Esophagus squamous epithelium (tissue), 5 donors: Measurements from ENCODE around the gene CHAC2. TPM values are rescaled to one million over a fixed set of nuclear protein-coding genes. Genes with fewer than 3 reads are reported as not detected.

Experiments
- DNase-seq: peaks from one replicate; lab custom pipeline; 2025; lab: John Stamatoyannopoulos, UW
- H3K27ac ChIP-seq, 4 donors: fragments of 200-600 bp; sonication (generic); one replicate each; pipeline ENCODE4 v1.5.1; 2016 to 2019; ENCODE audit warnings: mild to moderate bottlenecking in 1 of 4
- H3K27me3 ChIP-seq, 4 donors: fragments of 200-600 bp; sonication (generic); 1 replicate in 3 of 4; 2 replicates in 1 of 4; pipeline versions ENCODE4 v1.5.1 to v1.6.0; 2017 to 2021; ENCODE audit warnings: antibody characterized with exemption in 1 of 4
- H3K36me3 ChIP-seq, 3 donors: fragments of 200-600 bp; sonication (generic); one replicate each; pipeline ENCODE4 v1.5.1; 2016 to 2019
- H3K4me1 ChIP-seq, 3 donors: fragments of 200-600 bp; sonication (generic); one replicate each; pipeline ENCODE4 v1.5.1; 2017 to 2019
- H3K4me3 ChIP-seq, 4 donors: fragments of 200-600 bp; sonication (generic); 1 replicate in 3 of 4; 2 replicates in 1 of 4; pipeline ENCODE4 v1.5.1; 2016 to 2019; ENCODE audit warnings: mild to moderate bottlenecking in 2 of 4, moderate library complexity in 1 of 4
- H3K9me3 ChIP-seq, 3 donors: fragments of 200-600 bp; sonication (generic); one replicate each; pipeline ENCODE4 v1.5.1; 2016 to 2019
- POLR2A ChIP-seq, 4 donors: fragments of 450-650 bp; IDR thresholded peaks; one replicate each; pipeline ENCODE4 v1.6.1; 2017; ENCODE audit warnings: antibody characterized with exemption in 4 of 4, mild to moderate bottlenecking in 4 of 4, moderate library complexity in 3 of 4
- WGBS, 2 donors: methylation state at CpG; one replicate each; pipeline ENCODE4 v1.1.5; 2018; 5-methylcytosine and 5-hydroxymethylcytosine counted together
- intact Hi-C: fragments of 100-400 bp; cut with DNase I; formaldehyde crosslinking; loops from one replicate; pipeline ENCODE4 v1.15.0; 2022
- total RNA-seq, 4 donors: library from RNA; depleted of rRNA; stranded (reverse); fragments of >200 nt; gene quantifications; one replicate each; pipeline ENCODE4 v1.1.0, GENCODE V29; 2016
- TF ChIP-seq, protein P1 (sequence below), 6 experiments: fragments of 450-650 bp in 4 of 6; fragments of 200-600 bp in 2 of 6; sonication (generic) in 2 of 6; IDR thresholded peaks; one replicate each; pipeline ENCODE4 v1.5.1; 2016 to 2019; ENCODE audit warnings: antibody characterized with exemption in 6 of 6, mild to moderate bottlenecking in 4 of 6, moderate library complexity in 4 of 6
- donor health status: DM: yes; HTN: yes; CAD: no.

Gene CHAC2
- total RNA-seq, 4 donors from 2014 or later: 5.0 to 11.3 (median 8.7) TPM

DNA sequence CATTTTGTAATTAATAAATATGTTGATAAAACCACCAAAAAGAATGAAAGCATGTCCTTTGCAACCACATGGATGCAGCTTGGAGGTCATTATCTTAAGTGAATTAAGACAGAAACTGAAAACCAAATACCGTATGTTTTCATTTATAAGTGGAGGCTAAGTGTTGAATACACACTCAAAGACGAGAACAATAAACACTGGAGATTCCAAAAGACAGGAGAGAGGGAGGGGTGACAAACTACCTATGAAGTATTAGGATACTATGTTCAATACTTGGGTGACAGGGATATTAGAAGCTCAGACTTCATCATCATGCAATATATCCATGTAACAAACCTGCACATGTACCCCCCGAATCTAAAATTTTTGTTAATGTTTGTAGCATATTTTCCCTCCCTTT lies 26.2 kb downstream of the CHAC2 start:
- no peak for DNase-seq
- Histone ChIP-seq H3K36me3 (peaks cover 0 to 48% (median 0%) of the 10 kb centered on the region in 3 donors), H3K4me1 (peaks cover 0 to 1% (median 0%) of the 10 kb centered on the region in 3 donors), H3K9me3 (no peaks in the 10 kb centered on the region), H3K27ac (no peak overlapping the region), H3K27me3 (no peaks in the 10 kb centered on the region), H3K4me3 (no peak overlapping the region)
- WGBS, 2 donors: 78 to 84% methylated on average over 3 of the region's 3 CpGs
- TF ChIP-seq, protein P1, sequence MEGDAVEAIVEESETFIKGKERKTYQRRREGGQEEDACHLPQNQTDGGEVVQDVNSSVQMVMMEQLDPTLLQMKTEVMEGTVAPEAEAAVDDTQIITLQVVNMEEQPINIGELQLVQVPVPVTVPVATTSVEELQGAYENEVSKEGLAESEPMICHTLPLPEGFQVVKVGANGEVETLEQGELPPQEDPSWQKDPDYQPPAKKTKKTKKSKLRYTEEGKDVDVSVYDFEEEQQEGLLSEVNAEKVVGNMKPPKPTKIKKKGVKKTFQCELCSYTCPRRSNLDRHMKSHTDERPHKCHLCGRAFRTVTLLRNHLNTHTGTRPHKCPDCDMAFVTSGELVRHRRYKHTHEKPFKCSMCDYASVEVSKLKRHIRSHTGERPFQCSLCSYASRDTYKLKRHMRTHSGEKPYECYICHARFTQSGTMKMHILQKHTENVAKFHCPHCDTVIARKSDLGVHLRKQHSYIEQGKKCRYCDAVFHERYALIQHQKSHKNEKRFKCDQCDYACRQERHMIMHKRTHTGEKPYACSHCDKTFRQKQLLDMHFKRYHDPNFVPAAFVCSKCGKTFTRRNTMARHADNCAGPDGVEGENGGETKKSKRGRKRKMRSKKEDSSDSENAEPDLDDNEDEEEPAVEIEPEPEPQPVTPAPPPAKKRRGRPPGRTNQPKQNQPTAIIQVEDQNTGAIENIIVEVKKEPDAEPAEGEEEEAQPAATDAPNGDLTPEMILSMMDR (IDR thresholded peaks at IDR 0.05): no peak
- no peak for TF ChIP-seq POLR2A (IDR thresholded peaks at IDR 0.05)
- intact Hi-C loops: no loop called here

DNA sequence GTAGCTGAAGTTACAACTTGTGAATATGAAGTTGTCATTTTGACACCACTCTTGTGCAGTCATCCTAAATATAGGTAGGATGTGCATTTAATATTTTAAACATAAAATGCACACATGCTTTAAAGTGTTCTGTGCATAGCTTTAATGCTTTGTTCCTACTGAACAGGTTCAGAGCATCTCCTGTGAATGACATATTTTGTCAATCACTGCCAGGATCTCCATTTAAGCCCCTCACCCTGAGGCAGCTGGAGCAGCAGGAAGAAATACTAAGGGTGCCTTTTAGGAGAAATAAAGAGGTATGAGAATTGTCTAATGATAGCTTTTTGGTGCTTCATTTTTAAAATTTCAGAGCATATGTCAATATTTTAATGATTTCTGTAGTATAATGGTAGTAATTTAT lies 33.9 kb downstream of the CHAC2 start:
- no peaks in the 10 kb centered on the region for H3K27me3 ChIP-seq
- intact Hi-C loops: no loop called here
- no peak for TF ChIP-seq POLR2A (IDR thresholded peaks at IDR 0.05)
- TF ChIP-seq, protein P1 (IDR thresholded peaks at IDR 0.05): no peak
- DNase-seq: no peak
- H3K4me1 ChIP-seq: no peaks in the 10 kb centered on the region
- H3K9me3 ChIP-seq: no peaks in the 10 kb centered on the region
- peaks cover 0 to 98% (median 3%) of the 10 kb centered on the region in 3 donors for H3K36me3 ChIP-seq
- H3K4me3 ChIP-seq: no peak overlapping the region
- H3K27ac ChIP-seq: no peak overlapping the region

DNA sequence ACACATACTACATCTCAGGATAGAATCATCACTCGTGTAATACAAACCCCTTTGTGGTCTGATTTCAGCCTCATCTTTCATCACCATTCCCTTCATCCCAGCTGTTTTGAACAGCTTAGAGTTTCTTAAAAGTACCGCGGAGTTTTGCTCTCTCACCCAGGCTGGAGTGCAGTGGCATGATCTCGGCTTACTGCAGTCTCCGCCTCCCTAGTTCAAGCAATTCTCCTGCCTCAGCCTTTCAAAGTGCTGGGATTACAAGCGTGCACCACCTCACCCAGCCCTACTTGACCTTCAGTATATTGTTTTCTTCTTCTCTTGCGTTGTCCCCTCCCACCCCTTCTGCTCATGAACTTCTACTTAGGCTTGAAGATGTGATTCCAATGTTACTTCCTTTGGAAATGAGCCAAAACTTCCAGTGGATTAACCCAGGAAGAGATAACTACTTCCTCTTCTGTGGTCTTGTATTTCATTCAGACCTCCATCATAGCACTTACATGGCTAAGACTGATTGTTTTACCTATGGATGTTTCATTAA lies 35.1 kb downstream of the CHAC2 start:
- Histone ChIP-seq H3K9me3 (no peaks in the 10 kb centered on the region), H3K27me3 (no peaks in the 10 kb centered on the region), H3K27ac (no peak overlapping the region), H3K4me1 (no peaks in the 10 kb centered on the region), H3K36me3 (peaks cover 0 to 98% (median 3%) of the 10 kb centered on the region in 3 donors), H3K4me3 (no peak overlapping the region)
- TF ChIP-seq, protein P1 (IDR thresholded peaks at IDR 0.05): no peak
- no peak for DNase-seq
- WGBS, 2 donors: 84 to 91% methylated on average over 7 of the region's 7 CpGs
- intact Hi-C loops: no loop called here

DNA sequence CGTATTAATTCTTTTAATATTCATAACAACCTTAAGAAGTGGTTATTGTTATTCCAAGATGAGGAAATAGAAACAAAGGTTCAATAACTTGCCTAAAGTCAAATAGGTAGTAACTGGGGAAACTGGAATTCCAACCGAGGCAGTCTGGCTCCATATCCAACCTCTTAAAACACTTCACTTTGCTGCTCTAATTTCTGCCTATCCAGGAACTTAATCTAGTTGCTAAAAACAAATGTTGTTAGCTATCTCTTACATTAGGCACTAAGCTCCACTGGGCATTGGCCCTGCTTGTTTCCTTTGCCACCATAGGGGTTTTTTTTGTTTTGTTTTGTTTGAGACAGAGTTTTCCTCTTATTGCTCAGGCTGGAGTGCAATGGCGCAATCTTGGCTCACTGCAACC lies 44.0 kb downstream of the CHAC2 start:
- no peaks in the 10 kb centered on the region for H3K9me3 ChIP-seq
- no peak for DNase-seq
- no peak for TF ChIP-seq POLR2A (IDR thresholded peaks at IDR 0.05)
- TF ChIP-seq, protein P1 (IDR thresholded peaks at IDR 0.05): no peak
- intact Hi-C loops: no loop called here
- H3K27ac ChIP-seq: no peak overlapping the region
- peaks cover 8 to 99% (median 12%) of the 10 kb centered on the region in 3 donors for H3K36me3 ChIP-seq
- H3K27me3 ChIP-seq: no peaks in the 10 kb centered on the region
- H3K4me1 ChIP-seq: no peaks in the 10 kb centered on the region
- no peak overlapping the region for H3K4me3 ChIP-seq
- WGBS, 2 donors: 89 to 93% methylated on average over 3 of the region's 3 CpGs

DNA sequence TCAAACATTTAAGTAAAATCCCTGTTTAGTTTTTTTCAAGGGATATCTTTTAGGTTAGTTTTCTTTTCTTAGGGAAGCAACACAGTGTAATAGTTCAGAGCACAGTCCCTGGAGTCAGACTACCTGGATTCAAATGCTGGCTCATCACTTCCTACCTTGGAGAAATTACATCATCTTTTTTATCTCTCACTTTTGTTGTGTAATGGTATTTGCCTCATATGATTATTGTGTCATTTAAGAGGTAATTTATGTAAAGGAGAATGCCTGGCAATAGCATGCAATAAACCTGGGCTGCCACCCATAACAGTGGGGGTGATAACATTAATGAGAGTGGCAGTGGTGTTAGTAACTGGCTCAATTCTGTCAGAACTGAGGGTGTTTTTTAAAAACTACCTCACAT lies 45.5 kb downstream of the CHAC2 start:
- H3K4me3 ChIP-seq: no peak overlapping the region
- no peak for DNase-seq
- TF ChIP-seq, protein P1 (IDR thresholded peaks at IDR 0.05): no peak
- no peaks in the 10 kb centered on the region for H3K27me3 ChIP-seq
- peaks cover 10 to 99% (median 12%) of the 10 kb centered on the region in 3 donors for H3K36me3 ChIP-seq
- intact Hi-C loops: no loop called here
- H3K9me3 ChIP-seq: no peaks in the 10 kb centered on the region
- H3K4me1 ChIP-seq: no peaks in the 10 kb centered on the region
- no peak overlapping the region for H3K27ac ChIP-seq
